Right cardiac atrium (tissue), 5 donors: ENCODE measurements around the gene CASR. TPM values are rescaled to one million over a fixed set of nuclear protein-coding genes. Genes with fewer than 3 reads are reported as not detected.
"Not testable (repeated sequence)": the region's sequence is repeated elsewhere in the genome, so short reads cannot be mapped to it uniquely, and the experiment has no call there.

ENCODE experiments used
- ATAC-seq, 2 donors: fragments of 200-7000 bp; cut with Tn5 transposase; one replicate each; pipeline versions ENCODE4 v1.8.0 to v1.9.1; 2020; ENCODE audit warnings: moderate library complexity in 2 of 2, mild to moderate bottlenecking in 1 of 2
- DNase-seq, 3 donors: peaks; one replicate each; pipeline ENCODE4 v3.0.0-alpha.2; 2020
- H3K27ac ChIP-seq: one replicate; pipeline ENCODE4 v1.5.1; 2013; ENCODE audit warnings: mild to moderate bottlenecking, low read length, control low read depth, moderate library complexity
- H3K27me3 ChIP-seq: one replicate; pipeline ENCODE4 v1.6.1; 2013; ENCODE audit not compliant: control insufficient read depth, insufficient read depth
- H3K4me1 ChIP-seq: one replicate; pipeline ENCODE4 v1.6.1; 2013; ENCODE audit warnings: low read length; ENCODE audit not compliant: control insufficient read depth, insufficient read depth
- H3K4me3 ChIP-seq: one replicate; pipeline ENCODE4 v1.5.1; 2013; ENCODE audit warnings: low read length, control low read depth
- H3K9me3 ChIP-seq: one replicate; pipeline ENCODE4 v1.6.1; 2013; ENCODE audit warnings: low read length; ENCODE audit not compliant: control insufficient read depth
- WGBS: extraction: QIAGEN DNeasy Blood & Tissue Kit; methylation state at CpG from one replicate; pipeline ENCODE4 v1.1.7; 2013; 5-methylcytosine and 5-hydroxymethylcytosine counted together
- intact Hi-C, 4 donors: fragments of 100-400 bp; cut with DNase I; formaldehyde crosslinking; loops; one replicate each; pipeline versions ENCODE4 v1.11.0 to v1.14.0; 2022 to 2023
- long read RNA-seq, 4 donors: library from polyadenylated mRNA; unstranded; transcript quantifications; one replicate each; pipeline ENCODE4 v2.0.0, GENCODE V29; 2020 to 2021
- polyA plus RNA-seq: library from polyadenylated mRNA; stranded (reverse); fragments of 200-250 nt; gene quantifications from one replicate; pipeline ENCODE4 v1.2.3, GENCODE V29; 2013
- total RNA-seq, 4 donors: library from RNA; stranded (reverse); fragmentation: NEBNext Ultra II Directional; extraction: Animal tissue kit (Norgen Biotek cat#: 25700); gene quantifications; one replicate each; pipeline ENCODE4 v1.2.1, GENCODE V29; 2021
- donor health status: healthy with polysubstance abuse.
- donor health status: DM: no; HTN: yes; CAD: no.
- donor health status: DM: no; HTN: no; CAD: no.
- donor health status: DM: no; HTN: yes; CAD: no; lungs with severe emphysema.
- donor health status: DM: yes; HTN: yes; CAD: no.

CASR gene
- total RNA-seq (not detected), polyA plus RNA-seq (not detected)
- long read RNA-seq, donor 1: 0 reads
- long read RNA-seq, donor 2: 0 reads
- long read RNA-seq, donor 3: 0 reads
- long read RNA-seq, donor 4: 0 reads

DNA sequence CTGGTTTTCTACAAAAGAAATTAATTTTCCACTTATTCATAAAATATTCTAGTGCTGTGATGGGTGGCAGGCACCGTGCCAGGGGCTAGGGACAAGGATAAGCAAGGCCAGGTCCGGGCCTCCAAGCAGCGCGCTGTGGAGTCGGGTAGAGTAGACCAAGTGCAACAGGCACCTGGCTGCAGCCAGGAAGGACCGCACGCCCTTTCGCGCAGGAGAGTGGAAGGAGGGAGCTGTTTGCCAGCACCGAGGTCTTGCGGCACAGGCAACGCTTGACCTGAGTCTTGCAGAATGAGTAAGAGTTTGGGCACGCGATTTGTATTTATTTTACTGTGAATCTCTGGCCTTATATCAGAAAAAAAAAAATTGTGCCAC lies at the start of gene CASR:
CASR (plus strand) TSS at position 148 of the 372 bp plus-strand sequence. CDS start 70,522 bp downstream, outside the sequence.
- Histone ChIP-seq H3K9me3 (no peaks in the 10 kb centered on the region), H3K4me1 (no peaks in the 10 kb centered on the region), H3K27me3 (no peaks in the 10 kb centered on the region), H3K27ac (no peak within 1 kb of the TSS), H3K4me3 (peak within 1 kb of the TSS; percentile 18)
- DNase-seq (peak in 2 of 3 donors; percentile 11 to 43), ATAC-seq (no peak)
- 10% methylated on average over 14 of the region's 14 CpGs for whole genome bisulfite sequencing
- intact Hi-C loops: no loop called here

DNA sequence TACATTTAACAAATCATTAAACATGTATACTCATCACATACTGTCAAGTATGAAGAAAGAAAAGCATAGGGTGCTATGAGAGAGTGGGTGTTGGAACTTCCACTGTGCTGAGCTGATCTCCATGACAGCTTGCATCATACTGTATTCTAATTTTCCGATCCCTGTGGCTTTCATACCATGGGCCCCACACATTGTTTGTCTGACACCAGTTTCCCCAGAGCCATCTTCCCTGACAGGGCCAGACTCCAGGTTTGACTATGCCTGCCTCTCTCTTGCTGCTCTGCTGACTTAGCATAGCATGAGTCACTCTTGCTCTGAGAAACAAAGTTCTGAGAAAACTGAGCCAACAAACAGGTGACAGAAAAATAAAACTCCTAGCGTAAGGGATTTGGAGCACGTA lies 37.0 kb upstream of the CASR start:
- Histone ChIP-seq H3K27me3 (no peaks in the 10 kb centered on the region), H3K4me1 (no peaks in the 10 kb centered on the region), H3K4me3 (no peak overlapping the region), H3K27ac (no peak overlapping the region), H3K9me3 (no peaks in the 10 kb centered on the region)
- ATAC-seq (no peak), DNase-seq (no peak)
- intact Hi-C loops: no loop called here
- WGBS: 87% methylated on average over 3 of the region's 3 CpGs

DNA sequence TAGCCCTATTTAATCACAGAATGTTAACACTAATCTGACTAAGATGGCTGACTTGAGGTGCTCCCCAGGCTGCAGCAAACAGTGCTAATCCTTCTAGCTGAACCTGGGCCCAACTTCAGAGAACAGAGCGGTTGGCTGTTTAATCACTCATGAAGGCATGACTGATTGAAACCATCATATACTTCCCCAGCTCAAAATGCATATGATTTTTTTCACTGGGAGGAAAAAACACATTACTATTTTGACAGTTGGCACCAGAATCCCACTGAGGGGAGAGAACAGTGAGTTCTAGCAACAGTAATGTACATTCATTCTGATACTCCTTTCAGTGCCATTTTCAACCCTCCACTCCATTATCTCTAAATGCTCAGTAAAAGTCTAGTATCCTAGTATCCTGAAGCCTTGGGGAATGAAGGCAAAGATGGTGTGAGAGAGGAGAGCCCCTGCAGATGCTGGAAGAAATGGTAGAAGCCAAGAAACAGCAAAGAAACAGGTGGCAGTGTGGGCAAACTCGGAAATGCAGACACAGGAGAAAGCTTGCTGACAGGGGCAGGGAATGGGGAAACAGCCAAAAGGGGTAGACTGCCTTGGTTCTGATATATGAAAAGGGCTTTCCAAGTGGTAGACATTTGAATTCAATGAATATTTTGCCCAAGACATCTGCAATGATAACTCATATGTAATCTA lies 34.4 kb upstream of the CASR start:
- no peak for DNase-seq
- no peak for ATAC-seq
- no peaks in the 10 kb centered on the region for H3K27me3 ChIP-seq
- H3K4me3 ChIP-seq: no peak overlapping the region
- intact Hi-C loops: no loop called here
- no peaks in the 10 kb centered on the region for H3K4me1 ChIP-seq
- H3K27ac ChIP-seq: no peak overlapping the region
- WGBS: 68% methylated on average over 2 of the region's 2 CpGs
- no peaks in the 10 kb centered on the region for H3K9me3 ChIP-seq

DNA sequence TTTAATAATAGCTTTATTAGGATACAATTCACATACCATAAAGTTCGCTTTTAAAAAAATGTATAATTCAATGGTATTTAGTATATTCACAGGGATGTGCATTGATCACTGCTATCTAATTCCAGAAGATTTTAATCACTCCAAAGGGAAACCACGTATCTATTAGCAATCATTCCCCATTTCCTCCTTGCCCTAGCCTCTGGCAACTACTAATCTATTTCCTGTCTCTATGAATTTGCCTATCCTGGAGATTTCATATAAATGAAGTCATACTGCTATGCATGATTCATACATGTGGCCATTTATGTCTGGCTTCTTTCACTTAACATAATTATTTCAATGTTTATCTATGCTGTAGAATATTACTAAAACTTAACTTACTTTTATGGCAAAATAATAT lies 32.0 kb upstream of the CASR start:
- intact Hi-C loops: no loop called here

GRCh38 chr3:122164983-122165382 lies 18.5 kb upstream of the CASR start:
- not testable (repeated sequence) for DNase-seq
- 90% methylated on average over 12 of the region's 31 CpGs for WGBS

More for the DNA sequence above, 32.0 kb upstream of the CASR start:
- DNase-seq (no peak), ATAC-seq (no peak)
- Histone ChIP-seq H3K4me3 (no peak overlapping the region), H3K9me3 (peaks cover 2% of the 10 kb centered on the region), H3K27me3 (no peaks in the 10 kb centered on the region), H3K4me1 (no peaks in the 10 kb centered on the region), H3K27ac (no peak overlapping the region)
- WGBS: 56% methylated on average over 2 of the region's 2 CpGs

GRCh38 chr3:122167630-122168029 lies 15.8 kb upstream of the CASR start:
- no peaks in the 10 kb centered on the region for H3K27me3 ChIP-seq
- no peak for ATAC-seq
- no peaks in the 10 kb centered on the region for H3K4me1 ChIP-seq

More at GRCh38 chr3:122164983-122165382, 18.5 kb upstream of the CASR start:
- H3K27ac ChIP-seq, H3K27me3 ChIP-seq, H3K9me3 ChIP-seq, H3K4me3 ChIP-seq, intact Hi-C loops, H3K4me1 ChIP-seq, ATAC-seq: not testable (repeated sequence)

GRCh38 chr3:122168044-122168443 lies 15.4 kb upstream of the CASR start:
- Histone ChIP-seq H3K4me3 (no peak overlapping the region), H3K4me1 (no peaks in the 10 kb centered on the region), H3K27ac (no peak overlapping the region), H3K9me3 (no peaks in the 10 kb centered on the region), H3K27me3 (no peaks in the 10 kb centered on the region)
- 82% methylated on average over 3 of the region's 3 CpGs for WGBS
- ATAC-seq (no peak), DNase-seq (no peak)
- intact Hi-C loops: no loop called here

More at GRCh38 chr3:122167630-122168029, 15.8 kb upstream of the CASR start:
- no peak overlapping the region for H3K27ac ChIP-seq
- no peaks in the 10 kb centered on the region for H3K9me3 ChIP-seq
- H3K4me3 ChIP-seq: no peak overlapping the region
- DNase-seq: no peak
- intact Hi-C loops: no loop called here

GRCh38 chr3:122169911-122170310 lies 13.6 kb upstream of the CASR start:
- Histone ChIP-seq H3K9me3 (no peaks in the 10 kb centered on the region), H3K4me3 (no peak overlapping the region), H3K4me1 (no peaks in the 10 kb centered on the region), H3K27me3 (no peaks in the 10 kb centered on the region), H3K27ac (no peak overlapping the region)
- intact Hi-C loops: no loop called here
- WGBS: 79% methylated on average over 3 of the region's 3 CpGs
- no peak for DNase-seq
- ATAC-seq: no peak

- ATAC-seq, H3K27ac ChIP-seq, H3K27me3 ChIP-seq, DNase-seq, intact Hi-C loops, H3K9me3 ChIP-seq, H3K4me1 ChIP-seq, H3K4me3 ChIP-seq: not testable (repeated sequence)
- WGBS: 92% methylated on average over 2 of the region's 2 CpGs
These were observed 12.1 kb upstream of the CASR start for GRCh38 chr3:122171361-122171760.

GRCh38 chr3:122178711-122179110 lies 4.8 kb upstream of the CASR start:
- no peaks in the 10 kb centered on the region for H3K27me3 ChIP-seq
- WGBS: 90% methylated on average over 5 of the region's 5 CpGs

GRCh38 chr3:122183893-122184590 lies 574 bp downstream of the CASR start:
- DNase-seq (peak in 1 of 3 donors; percentile 54), ATAC-seq (peak in 1 of 2 donors; percentile 22)
- Histone ChIP-seq H3K4me3 (peak overlapping the region; percentile 18), H3K9me3 (no peaks in the 10 kb centered on the region), H3K4me1 (no peaks in the 10 kb centered on the region), H3K27ac (no peak overlapping the region), H3K27me3 (no peaks in the 10 kb centered on the region)
- intact Hi-C loops: no loop called here
- WGBS: 2% methylated on average over 64 of the region's 64 CpGs

More at GRCh38 chr3:122178711-122179110, 4.8 kb upstream of the CASR start:
- Histone ChIP-seq H3K4me3 (no peak overlapping the region), H3K9me3 (no peaks in the 10 kb centered on the region), H3K4me1 (no peaks in the 10 kb centered on the region), H3K27ac (no peak overlapping the region)
- DNase-seq (no peak), ATAC-seq (no peak)
- intact Hi-C loops: no loop called here
